Measurements from ENCODE around the gene SREK1. TPM values are rescaled to one million over a fixed set of nuclear protein-coding genes. Genes with fewer than 3 reads are reported as not detected.

Gene SREK1
- total RNA-seq, 4 donors from 2014 or later: 124 to 236 (median 192) TPM

Other genes with a start within 250 kb of the SREK1 start
- 100 to 1,000 TPM in 3 of 4 donors, 10 to 100 TPM in 1; 88.7 to 108 (median 106) TPM for gene ERBIN, start 217.7 kb upstream of the SREK1 start, total RNA-seq